ENCODE results near the gene FTCD.

Gene FTCD

GRCh38 chr21:46159390-46159789, 4.0 kb upstream of the FTCD start:
- no peak for TF ChIP-seq CTCF (IDR thresholded peaks at IDR 0.05)
- Histone ChIP-seq H3K4me3 (ENCODE audit: low read depth, low read length) (no peak overlapping the region), H3K27me3 (ENCODE audit: control insufficient read depth, insufficient read depth, low read length) (no peaks in the 10 kb centered on the region), H3K4me2 (ENCODE audit: low read length) (no peak overlapping the region), H3K27ac (no peak overlapping the region), H3K36me3 (ENCODE audit: control insufficient read depth, insufficient read depth, low read length) (no peaks in the 10 kb centered on the region), H3K9me3 (ENCODE audit: control insufficient read depth, low read length) (no peaks in the 10 kb centered on the region), H3K79me2 (no peaks in the 10 kb centered on the region), H2AFZ (no peak overlapping the region), H3K4me1 (no peaks in the 10 kb centered on the region), H3K9ac (no peak overlapping the region)

- Histone ChIP-seq H3K27me3 (ENCODE audit: control insufficient read depth, insufficient read depth, low read length) (no peaks in the 10 kb centered on the region), H3K4me3 (ENCODE audit: low read depth, low read length) (no peak overlapping the region), H3K36me3 (ENCODE audit: control insufficient read depth, insufficient read depth, low read length) (no peaks in the 10 kb centered on the region), H3K4me1 (no peaks in the 10 kb centered on the region), H3K9me3 (ENCODE audit: control insufficient read depth, low read length) (no peaks in the 10 kb centered on the region), H3K79me2 (no peaks in the 10 kb centered on the region), H2AFZ (no peak overlapping the region), H3K4me2 (ENCODE audit: low read length) (no peak overlapping the region), H3K27ac (no peak overlapping the region), H3K9ac (no peak overlapping the region)
- TF ChIP-seq CTCF (IDR thresholded peaks at IDR 0.05), result no peak
These were observed 3.4 kb upstream of the FTCD start for GRCh38 chr21:46158666-46159300.

- H3K4me1 ChIP-seq, result no peaks in the 10 kb centered on the region
- no peaks in the 10 kb centered on the region for H3K27me3 ChIP-seq (ENCODE audit: control insufficient read depth, insufficient read depth, low read length)
- H3K9ac ChIP-seq, result no peak overlapping the region
- H3K4me2 ChIP-seq (ENCODE audit: low read length), result no peak overlapping the region
- no peaks in the 10 kb centered on the region for H3K36me3 ChIP-seq (ENCODE audit: control insufficient read depth, insufficient read depth, low read length)
- H2AFZ ChIP-seq, result no peak overlapping the region
- H3K4me3 ChIP-seq (ENCODE audit: low read depth, low read length), result no peak overlapping the region
- H3K9me3 ChIP-seq (ENCODE audit: control insufficient read depth, low read length), result no peaks in the 10 kb centered on the region
- no peaks in the 10 kb centered on the region for H3K79me2 ChIP-seq
- no peak overlapping the region for H3K27ac ChIP-seq
- TF ChIP-seq CTCF (IDR thresholded peaks at IDR 0.05), result no peak
These were observed 2.6 kb upstream of the FTCD start for GRCh38 chr21:46157987-46158451.

GRCh38 chr21:46157396-46157986, 2.1 kb upstream of the FTCD start:
- Histone ChIP-seq H3K9me3 (ENCODE audit: control insufficient read depth, low read length) (no peaks in the 10 kb centered on the region), H3K27me3 (ENCODE audit: control insufficient read depth, insufficient read depth, low read length) (no peaks in the 10 kb centered on the region), H3K4me2 (ENCODE audit: low read length) (no peak overlapping the region), H3K79me2 (no peaks in the 10 kb centered on the region), H3K4me3 (ENCODE audit: low read depth, low read length) (no peak overlapping the region), H3K36me3 (ENCODE audit: control insufficient read depth, insufficient read depth, low read length) (no peaks in the 10 kb centered on the region), H3K9ac (no peak overlapping the region), H3K27ac (no peak overlapping the region), H2AFZ (no peak overlapping the region), H3K4me1 (no peaks in the 10 kb centered on the region)
- no peak for TF ChIP-seq CTCF (IDR thresholded peaks at IDR 0.05)

- H3K4me3 ChIP-seq (ENCODE audit: low read depth, low read length), result no peak overlapping the region
- H3K36me3 ChIP-seq (ENCODE audit: control insufficient read depth, insufficient read depth, low read length), result no peaks in the 10 kb centered on the region
- TF ChIP-seq CTCF (IDR thresholded peaks at IDR 0.05), result no peak
- H2AFZ ChIP-seq, result no peak overlapping the region
- no peaks in the 10 kb centered on the region for H3K9me3 ChIP-seq (ENCODE audit: control insufficient read depth, low read length)
- H3K27ac ChIP-seq, result no peak overlapping the region
- H3K4me1 ChIP-seq, result no peaks in the 10 kb centered on the region
- H3K27me3 ChIP-seq (ENCODE audit: control insufficient read depth, insufficient read depth, low read length), result no peaks in the 10 kb centered on the region
- H3K9ac ChIP-seq, result no peak overlapping the region
- H3K79me2 ChIP-seq, result no peaks in the 10 kb centered on the region
- no peak overlapping the region for H3K4me2 ChIP-seq (ENCODE audit: low read length)
These were observed 1.3 kb upstream of the FTCD start for GRCh38 chr21:46156678-46157077.
